Activated CD4-positive, CD25-positive, alpha-beta regulatory T cell (primary cell): Measurements from ENCODE around the gene MAPT.

Experiments used
- DNase-seq, 4 experiments: peaks; one replicate each; lab custom pipeline; 2025; lab: John Stamatoyannopoulos, UW

The MAPT gene

GRCh38 chr17:46028981-46029565 is 134.7 kb downstream of the MAPT start:
- DNase-seq = no peak

DNA sequence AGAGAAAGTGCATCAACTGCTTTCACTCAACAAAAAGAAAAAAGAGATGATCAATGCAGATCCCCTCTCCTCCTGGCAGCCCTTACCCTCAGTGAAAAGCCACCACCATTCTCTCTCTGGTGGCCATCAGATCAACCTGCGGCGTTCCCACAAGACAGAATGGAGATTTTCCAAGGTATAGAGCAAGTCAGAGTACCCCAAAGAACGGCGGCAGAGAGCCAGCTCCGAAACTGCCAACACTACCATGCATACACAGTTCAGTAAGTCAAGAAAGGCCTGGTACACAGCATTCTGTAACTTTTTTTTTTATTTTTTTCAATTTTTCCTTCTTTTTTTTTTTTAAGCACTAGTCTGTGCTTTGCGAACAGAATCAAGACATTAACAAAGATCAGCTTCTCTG is 135.3 kb downstream of the MAPT start:
- no peak for DNase-seq

- no peak for DNase-seq
These were observed 136.4 kb downstream of the MAPT start for GRCh38 chr17:46030752-46031151.

DNA sequence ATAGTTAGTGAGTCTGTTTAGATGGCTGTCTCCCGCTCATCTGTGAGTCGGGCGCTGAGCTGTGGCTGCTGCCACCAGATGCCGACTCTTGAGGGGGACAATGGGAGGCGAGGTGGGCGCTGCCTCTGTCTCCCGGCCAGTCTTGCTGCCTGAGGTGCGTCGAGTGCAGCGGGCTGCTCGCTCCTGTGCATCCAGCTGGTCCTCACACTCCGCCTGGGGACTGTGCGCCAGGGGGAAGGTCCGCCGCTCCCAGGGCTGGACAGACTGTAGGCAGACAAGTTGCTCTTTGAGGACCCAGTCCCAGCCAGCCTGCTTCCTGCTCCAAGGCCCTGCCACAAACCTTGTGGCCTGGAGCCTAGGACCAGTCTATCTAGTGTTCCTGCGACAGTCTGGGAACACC is 137.1 kb downstream of the MAPT start:
- no peak for DNase-seq

DNA sequence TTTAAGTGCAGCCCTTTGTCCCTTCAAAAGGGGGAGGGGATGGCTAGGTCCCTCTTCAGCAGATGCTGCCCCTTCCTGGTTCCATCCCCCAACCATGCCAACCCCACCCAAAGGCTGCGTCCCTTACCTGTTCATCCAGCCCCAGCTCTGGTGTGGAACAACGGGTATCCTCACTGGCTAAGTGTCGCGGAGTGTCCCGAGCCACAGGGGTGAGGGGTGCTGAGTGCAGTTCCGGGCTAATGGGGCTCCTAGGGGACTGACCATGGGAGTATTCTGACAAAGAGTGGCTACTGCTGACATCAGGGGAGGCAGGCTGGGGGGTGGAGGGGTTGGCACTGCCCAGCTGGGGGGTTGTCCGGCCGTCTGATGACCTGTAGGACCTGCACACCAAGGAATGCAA is 137.6 kb downstream of the MAPT start:
- DNase-seq = no peak

GRCh38 chr17:46032909-46033308 is 138.6 kb downstream of the MAPT start:
- DNase-seq = no peak

DNA sequence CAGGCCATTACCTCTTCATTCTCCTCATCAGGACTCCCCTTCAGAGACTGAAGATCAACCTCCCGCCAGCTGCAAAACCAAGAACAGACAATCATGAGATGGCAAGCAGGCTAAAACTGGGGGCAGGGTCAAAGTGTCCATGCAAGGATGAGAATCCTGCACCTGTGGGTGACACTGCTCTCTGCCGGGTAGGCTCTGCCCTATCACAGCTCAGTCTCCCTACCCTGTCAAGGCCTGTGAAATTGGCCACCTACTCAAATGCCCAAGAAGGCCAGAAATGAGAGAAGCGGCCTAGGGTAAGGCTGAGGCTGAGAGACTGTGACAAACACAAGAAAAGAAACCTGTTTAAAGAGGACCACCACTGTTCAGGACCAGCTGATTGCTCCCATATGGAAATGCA is 139.0 kb downstream of the MAPT start:
- DNase-seq = no peak

- DNase-seq = no peak
These were observed 140.9 kb downstream of the MAPT start for GRCh38 chr17:46035112-46035818.

DNA sequence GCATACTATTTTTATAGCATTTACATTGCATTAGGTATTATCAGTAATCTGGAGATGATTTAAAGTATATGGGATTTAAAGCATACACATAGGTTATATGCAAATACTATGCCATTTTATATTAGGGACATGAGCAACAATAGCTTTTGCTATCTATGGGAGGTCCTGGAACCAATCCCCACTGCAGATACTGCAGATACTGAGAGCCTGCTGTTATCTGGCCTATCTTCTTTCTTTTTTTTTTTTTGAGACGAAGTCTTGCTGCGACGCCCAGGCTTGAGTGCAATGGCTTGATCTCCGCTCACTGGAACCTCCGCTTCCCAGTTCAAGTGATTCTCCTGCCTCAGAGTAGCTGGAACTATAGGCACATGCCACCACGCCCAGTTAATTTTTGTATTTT is 142.1 kb downstream of the MAPT start:
- no peak for DNase-seq

DNA sequence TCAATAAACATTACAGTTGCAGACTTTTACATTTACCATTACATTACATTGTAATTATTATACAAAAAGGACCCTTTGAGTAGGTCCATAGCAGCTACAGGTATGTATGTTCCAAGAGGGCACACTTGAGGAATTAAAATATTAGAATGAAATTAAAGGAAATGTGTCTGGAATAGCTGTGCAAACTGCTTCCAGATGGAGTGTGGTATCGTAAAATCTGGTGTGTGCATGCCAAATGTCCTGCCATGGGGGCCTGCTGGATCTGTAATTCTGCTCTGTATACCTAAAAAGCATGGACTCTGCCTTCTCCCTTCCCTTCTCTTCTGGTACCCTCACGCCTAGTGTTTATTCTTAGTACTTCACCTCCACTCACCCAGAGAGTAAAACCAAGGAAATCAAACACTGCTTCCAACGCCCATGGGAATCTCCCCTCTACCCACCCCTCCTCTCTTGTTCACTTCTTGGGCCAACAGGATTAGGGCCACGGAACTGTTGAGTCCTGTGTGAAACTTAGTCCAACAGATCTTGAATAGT is 143.4 kb downstream of the MAPT start:
- DNase-seq = no peak

GRCh38 chr17:46038414-46038813 is 144.1 kb downstream of the MAPT start:
- DNase-seq = no peak

DNA sequence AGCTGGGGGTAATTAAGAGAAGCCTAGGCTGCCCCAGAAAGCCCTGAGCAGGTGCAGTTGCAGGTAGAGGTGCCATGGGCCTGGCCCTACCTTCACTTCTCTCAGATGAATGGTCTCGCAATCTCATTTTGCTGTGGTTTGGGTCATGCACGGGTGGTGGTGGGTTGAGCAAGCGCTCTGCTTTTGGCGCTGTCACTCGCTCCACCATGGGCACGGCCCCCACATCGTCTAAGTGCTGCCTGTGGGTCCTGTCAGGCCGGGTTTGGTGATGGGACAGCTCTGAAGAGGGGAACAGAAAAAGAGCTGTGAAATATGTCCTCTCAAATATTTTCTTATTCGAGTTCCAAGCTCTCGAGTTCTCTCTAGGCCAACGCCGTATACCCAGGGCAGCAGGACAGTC is 144.6 kb downstream of the MAPT start:
- no peak for DNase-seq

DNA sequence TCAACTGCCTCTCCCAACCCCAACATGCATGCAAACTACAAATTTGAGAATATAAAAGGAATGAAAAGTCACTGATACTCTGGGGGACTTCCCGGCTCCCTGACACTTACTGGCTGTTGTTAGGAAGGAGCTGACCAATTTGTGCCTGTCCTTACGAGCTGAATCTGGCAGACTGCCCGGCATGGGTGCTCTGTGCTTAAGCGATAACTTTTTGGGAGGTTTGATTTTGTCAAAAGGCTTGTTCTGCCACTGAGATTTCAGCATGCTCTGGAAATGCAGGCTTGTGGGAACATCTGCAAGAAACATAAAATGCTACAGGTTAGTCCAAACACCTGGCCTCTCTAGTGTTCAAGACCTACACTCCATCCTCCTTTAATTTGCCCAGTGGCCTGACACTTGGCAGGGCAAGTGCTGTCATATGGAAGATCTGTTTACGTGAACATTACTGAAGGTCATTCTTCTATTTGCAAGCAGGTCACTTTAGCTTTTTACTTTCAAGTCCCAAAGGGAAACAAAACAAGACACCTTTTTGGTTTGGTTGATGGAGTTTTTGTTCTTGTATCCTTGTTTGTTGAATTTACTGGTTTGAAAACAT is 145.3 kb downstream of the MAPT start:
- DNase-seq = no peak

GRCh38 chr17:46042246-46042645 is 147.9 kb downstream of the MAPT start:
- no peak for DNase-seq

GRCh38 chr17:46042925-46043324 is 148.6 kb downstream of the MAPT start:
- DNase-seq = no peak

DNA sequence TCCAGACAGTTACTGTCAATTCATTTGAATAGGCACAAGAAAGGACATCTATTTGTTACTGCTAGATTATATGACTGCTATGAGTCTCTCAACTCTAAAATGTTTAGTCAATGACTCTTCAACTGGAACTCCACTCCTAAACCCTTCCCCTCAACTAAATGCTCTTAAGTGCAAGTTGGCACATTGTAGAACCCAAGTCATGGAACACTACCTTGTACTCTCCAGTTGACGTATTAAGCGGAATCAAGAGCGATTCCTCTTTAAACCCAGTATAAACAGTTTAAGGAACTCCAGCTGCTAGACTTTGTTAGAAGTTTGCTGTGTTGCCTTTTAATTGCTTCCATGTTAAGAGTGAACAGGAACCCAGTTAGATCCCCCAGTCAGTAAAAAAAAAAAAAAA is 149.3 kb downstream of the MAPT start:
- no peak for DNase-seq

DNA sequence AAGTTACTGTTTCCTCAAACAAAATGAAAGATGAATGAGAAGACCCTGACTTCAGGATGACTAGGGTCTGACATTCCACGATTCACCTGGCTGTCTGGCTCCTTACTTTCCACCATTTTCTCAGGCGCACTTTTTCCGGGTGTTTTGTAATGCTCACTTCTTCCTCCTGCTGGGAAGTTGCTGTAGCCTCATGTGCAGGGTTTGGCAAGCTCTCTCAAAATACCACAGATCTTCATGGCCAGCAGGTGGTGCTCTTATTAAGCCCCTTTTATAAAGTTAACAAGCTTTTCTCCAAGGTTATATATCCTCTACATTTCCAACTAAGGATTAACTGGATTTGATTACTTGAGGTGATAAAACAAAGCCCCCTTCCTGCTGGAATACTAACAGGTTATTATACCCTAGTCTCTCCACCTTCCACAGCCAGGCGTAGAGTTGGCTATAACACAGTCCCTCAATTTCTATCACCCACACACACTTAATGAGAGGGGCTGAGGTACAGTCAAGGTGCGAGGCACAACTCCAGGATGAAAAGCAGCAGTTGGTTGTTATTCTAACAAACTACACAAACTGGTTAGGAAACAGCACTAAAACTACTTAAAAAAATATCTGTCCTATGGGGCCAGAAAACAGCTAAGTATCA is 150.1 kb downstream of the MAPT start:
- peak in 1 of 4 experiments; percentile 8 for DNase-seq

DNA sequence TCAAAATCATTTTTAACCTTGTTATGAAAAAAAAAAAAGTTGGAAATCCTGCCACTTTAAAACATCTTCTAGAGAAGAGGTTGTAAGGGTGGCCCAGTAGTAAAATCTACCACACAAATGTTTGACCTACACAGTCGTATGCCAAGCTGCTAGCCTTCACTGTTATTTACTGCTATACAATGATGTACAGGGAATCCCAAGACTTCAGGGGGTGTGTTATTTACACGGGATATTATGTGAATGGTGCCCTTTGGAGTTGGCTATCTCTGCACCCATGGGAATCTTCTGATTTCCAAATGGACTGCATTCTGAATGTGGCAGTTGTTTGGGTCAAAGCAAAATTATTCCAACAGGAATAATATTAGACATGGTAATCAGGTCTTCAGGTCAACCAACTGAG is 150.6 kb downstream of the MAPT start:
- no peak for DNase-seq

DNA sequence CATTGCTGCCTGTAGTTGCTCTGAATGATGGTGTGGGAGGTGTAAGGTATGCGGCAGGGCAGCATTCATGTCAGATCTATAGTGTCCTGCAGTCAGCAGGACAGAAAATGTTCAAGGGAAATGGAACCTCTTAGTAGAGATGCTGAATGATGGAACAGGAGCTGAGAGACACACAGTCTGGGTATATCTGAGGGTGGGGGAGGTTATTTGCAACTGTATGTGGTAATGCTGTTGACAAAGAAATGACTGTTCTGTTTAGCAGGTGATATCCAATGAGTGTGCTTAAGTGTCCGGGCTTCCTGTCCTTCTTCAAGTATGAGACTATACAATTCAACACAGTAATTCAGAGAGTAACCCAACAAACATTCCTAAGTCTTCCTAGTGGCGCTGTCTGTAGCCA is 151.3 kb downstream of the MAPT start:
- no peak for DNase-seq

- DNase-seq = no peak
These were observed 152.6 kb downstream of the MAPT start for GRCh38 chr17:46046957-46047356.

- no peak for DNase-seq
These were observed 153.0 kb downstream of the MAPT start for GRCh38 chr17:46047398-46047797.

DNA sequence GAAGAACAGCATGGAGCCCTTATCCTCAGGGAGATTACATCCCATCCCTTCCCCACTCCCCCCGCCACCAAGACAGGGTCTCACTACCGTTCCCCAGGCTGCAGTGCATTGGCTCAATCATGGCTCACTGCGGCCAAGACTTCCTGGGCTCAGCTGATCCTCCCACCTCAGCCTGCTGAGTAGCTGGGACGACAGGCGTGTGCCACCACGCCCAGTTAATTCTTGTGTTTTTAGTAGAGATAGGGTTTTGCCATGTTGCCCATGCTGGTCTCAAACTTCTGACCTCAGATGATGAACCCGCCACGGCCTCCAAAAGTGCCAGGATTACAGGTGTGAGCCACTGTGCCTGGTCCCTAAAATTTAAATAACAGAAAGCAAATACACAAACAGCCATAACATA is 153.5 kb downstream of the MAPT start:
- DNase-seq = no peak

- DNase-seq = no peak
These were observed 155.3 kb downstream of the MAPT start for GRCh38 chr17:46049656-46050055.
